HEK293 (cell line): Measurements from ENCODE around the gene AMY2B.
A peak's percentile ranks its signal among the peaks of the same experiment; 100 is the strongest.
"Not testable (repeated sequence)": the region's sequence is repeated elsewhere in the genome, so short reads cannot be mapped to it uniquely, and the experiment has no call there.

ENCODE experiments used
- CTCF ChIA-PET: fragments of 350-600 bp; formaldehyde crosslinking; extraction: SDS; loops from one replicate; lab custom pipeline; 2021; ENCODE audit warnings: antibody characterized with exemption; lab: Yijun Ruan, JAX
- POLR2A ChIA-PET: fragments of 300-600 bp; formaldehyde crosslinking; extraction: SDS; loops from one replicate; lab custom pipeline; 2020; ENCODE audit warnings: antibody characterized with exemption, inconsistent platforms; lab: Yijun Ruan, JAX
- H3K27ac ChIP-seq: fragments of 200-500 bp; sonication (Bioruptor generic); 2 replicates; pipeline ENCODE4 v1.5.1; 2014; ENCODE audit warnings: low read depth, low read length, control low read depth, inconsistent platforms; ENCODE audit errors: extremely low read depth
- H3K36me3 ChIP-seq, 2 experiments: fragments of 200-500 bp in 1 of 2; sonication (Bioruptor generic) in 1 of 2; 1 replicate in 1 of 2; 2 replicates in 1 of 2; pipeline ENCODE4 v1.5.1; 2014 to 2017; ENCODE audit warnings: inconsistent platforms in 2 of 2, low read length in 2 of 2; ENCODE audit not compliant: control insufficient read depth in 2 of 2, insufficient read depth in 1 of 2
- H3K4me1 ChIP-seq: fragments of 200-500 bp; sonication (Bioruptor generic); 2 replicates; pipeline ENCODE4 v1.5.1; 2014; ENCODE audit warnings: mild to moderate bottlenecking, low read length, inconsistent platforms; ENCODE audit not compliant: control insufficient read depth, insufficient read depth
- H3K4me3 ChIP-seq: 2 replicates; pipeline ENCODE4 v1.5.1; 2011; ENCODE audit warnings: low read depth, mild to moderate bottlenecking, control low read depth, low read length, moderate library complexity
- H3K9me3 ChIP-seq: fragments of 200-500 bp; sonication (Bioruptor generic); 2 replicates; pipeline ENCODE4 v1.5.1; 2014; ENCODE audit warnings: low read depth, low read length, inconsistent platforms; ENCODE audit not compliant: control insufficient read depth, insufficient read depth
- MEIS1 ChIP-seq: sonication (generic); formaldehyde crosslinking; IDR thresholded peaks from 2 replicates; pipeline ENCODE4 v1.8.1; 2022; ENCODE audit warnings: missing genetic modification reagents, mild to moderate bottlenecking, borderline replicate concordance
- OSR2 ChIP-seq: fragments of 450-650 bp; formaldehyde crosslinking; IDR thresholded peaks from 2 replicates; pipeline ENCODE4 v1.5.1; 2016; ENCODE audit warnings: missing biosample characterization, missing genetic modification characterization
- RBAK ChIP-seq: fragments of 450-650 bp; formaldehyde crosslinking; IDR thresholded peaks from 2 replicates; pipeline ENCODE4 v1.5.1; 2016; ENCODE audit warnings: missing biosample characterization, missing genetic modification characterization
- SCRT2 ChIP-seq: fragments of 450-650 bp; formaldehyde crosslinking; IDR thresholded peaks from 2 replicates; pipeline ENCODE4 v1.5.1; 2016; ENCODE audit warnings: missing biosample characterization, missing genetic modification characterization
- WT1 ChIP-seq: fragments of 450-650 bp; formaldehyde crosslinking; IDR thresholded peaks from 2 replicates; pipeline ENCODE4 v1.5.1; 2016; ENCODE audit warnings: missing biosample characterization, missing genetic modification characterization
- ZBTB1 ChIP-seq: fragments of 450-650 bp; formaldehyde crosslinking; IDR thresholded peaks from 2 replicates; pipeline ENCODE4 v1.5.1; 2016; ENCODE audit warnings: missing biosample characterization, missing genetic modification characterization
- ZBTB20 ChIP-seq: fragments of 450-650 bp; formaldehyde crosslinking; IDR thresholded peaks from 2 replicates; pipeline ENCODE4 v1.5.1; 2016; ENCODE audit warnings: missing biosample characterization, missing genetic modification characterization
- ZBTB21 ChIP-seq: fragments of 450-650 bp; formaldehyde crosslinking; IDR thresholded peaks from 2 replicates; pipeline ENCODE4 v1.5.1; 2017; ENCODE audit warnings: missing biosample characterization, missing genetic modification characterization
- ZBTB26 ChIP-seq: fragments of 450-650 bp; formaldehyde crosslinking; optimal IDR thresholded peaks from 2 replicates; pipeline ENCODE3; 2016; ENCODE audit warnings: missing biosample characterization, mild to moderate bottlenecking, missing genetic modification characterization
- ZFHX2 ChIP-seq: fragments of 450-650 bp; formaldehyde crosslinking; conservative IDR thresholded peaks from 2 replicates; pipeline ENCODE4 v1.5.1; 2016; ENCODE audit warnings: missing biosample characterization, missing genetic modification characterization
- ZFP37 ChIP-seq: fragments of 450-650 bp; formaldehyde crosslinking; IDR thresholded peaks from 2 replicates; pipeline ENCODE4 v1.5.1; 2016; ENCODE audit warnings: missing biosample characterization, missing genetic modification characterization
- ZNF184 ChIP-seq: fragments of 450-650 bp; IDR thresholded peaks from 2 replicates; pipeline ENCODE4 v1.5.1; 2018; ENCODE audit warnings: missing biosample characterization, mild to moderate bottlenecking, missing genetic modification characterization
- ZNF2 ChIP-seq: fragments of 450-650 bp; formaldehyde crosslinking; IDR thresholded peaks from 2 replicates; pipeline ENCODE4 v1.5.1; 2016; ENCODE audit warnings: missing biosample characterization, missing genetic modification characterization
- ZNF202 ChIP-seq: fragments of 450-650 bp; formaldehyde crosslinking; IDR thresholded peaks from 2 replicates; pipeline ENCODE4 v1.5.1; 2016; ENCODE audit warnings: missing biosample characterization, missing genetic modification characterization, borderline replicate concordance
- ZNF248 ChIP-seq: fragments of 450-650 bp; formaldehyde crosslinking; IDR thresholded peaks from 2 replicates; pipeline ENCODE4 v1.5.1; 2017; ENCODE audit warnings: missing biosample characterization, missing genetic modification characterization
- ZNF274 ChIP-seq, 2 experiments: fragments of 200-500 bp in 1 of 2; fragments of 450-650 bp in 1 of 2; sonication (Bioruptor generic) in 1 of 2; formaldehyde crosslinking in 1 of 2; IDR thresholded peaks; 2 replicates each; pipeline versions ENCODE4 v1.5.1 to v1.6.1; 2014 to 2016; ENCODE audit warnings: borderline replicate concordance in 1 of 2, inconsistent platforms in 1 of 2, low read length in 1 of 2, missing biosample characterization in 1 of 2, missing genetic modification characterization in 1 of 2
- ZNF302 ChIP-seq: fragments of 450-650 bp; formaldehyde crosslinking; IDR thresholded peaks from 2 replicates; pipeline ENCODE4 v1.5.1; 2016; ENCODE audit warnings: missing biosample characterization, missing genetic modification characterization, low read depth
- ZNF398 ChIP-seq: fragments of 450-650 bp; formaldehyde crosslinking; IDR thresholded peaks from 2 replicates; pipeline ENCODE4 v1.5.1; 2017; ENCODE audit warnings: missing biosample characterization, missing genetic modification characterization
- ZNF404 ChIP-seq: fragments of 450-650 bp; formaldehyde crosslinking; IDR thresholded peaks from 2 replicates; pipeline ENCODE4 v1.5.1; 2017; ENCODE audit warnings: missing biosample characterization, missing genetic modification characterization
- ZNF423 ChIP-seq: fragments of 450-650 bp; formaldehyde crosslinking; IDR thresholded peaks from 2 replicates; pipeline ENCODE4 v1.5.1; 2016; ENCODE audit warnings: missing biosample characterization, missing genetic modification characterization
- ZNF501 ChIP-seq: fragments of 450-650 bp; formaldehyde crosslinking; IDR thresholded peaks from 2 replicates; pipeline ENCODE4 v1.5.1; 2016; ENCODE audit warnings: missing biosample characterization, missing genetic modification characterization
- ZNF514 ChIP-seq: fragments of 450-650 bp; formaldehyde crosslinking; IDR thresholded peaks from 2 replicates; pipeline ENCODE4 v1.5.1; 2016; ENCODE audit warnings: missing biosample characterization, missing genetic modification characterization
- ZNF558 ChIP-seq: fragments of 450-650 bp; formaldehyde crosslinking; IDR thresholded peaks from 2 replicates; pipeline ENCODE4 v1.5.1; 2016; ENCODE audit warnings: missing biosample characterization, missing genetic modification characterization
- ZNF561 ChIP-seq: fragments of 450-650 bp; IDR thresholded peaks from 2 replicates; pipeline ENCODE4 v1.5.1; 2018; ENCODE audit warnings: missing biosample characterization, missing genetic modification characterization, borderline replicate concordance
- ZNF623 ChIP-seq: fragments of 450-650 bp; formaldehyde crosslinking; IDR thresholded peaks from 2 replicates; pipeline ENCODE4 v1.5.1; 2016; ENCODE audit warnings: missing biosample characterization, missing genetic modification characterization
- ZNF654 ChIP-seq: fragments of 450-650 bp; formaldehyde crosslinking; IDR thresholded peaks from 2 replicates; pipeline ENCODE4 v1.5.1; 2016; ENCODE audit warnings: low read depth, missing biosample characterization, missing genetic modification characterization
- ZNF701 ChIP-seq: fragments of 450-650 bp; formaldehyde crosslinking; IDR thresholded peaks from 2 replicates; pipeline ENCODE4 v1.5.1; 2016; ENCODE audit warnings: missing biosample characterization, missing genetic modification characterization
- ZNF776 ChIP-seq: fragments of 450-650 bp; formaldehyde crosslinking; IDR thresholded peaks from 2 replicates; pipeline ENCODE4 v1.5.0; 2017; ENCODE audit warnings: missing biosample characterization, missing genetic modification characterization, borderline replicate concordance
- ZNF792 ChIP-seq: fragments of 450-650 bp; formaldehyde crosslinking; IDR thresholded peaks from 2 replicates; pipeline ENCODE4 v1.5.1; 2016; ENCODE audit warnings: missing biosample characterization, missing genetic modification characterization
- ZSCAN23 ChIP-seq: fragments of 450-650 bp; formaldehyde crosslinking; IDR thresholded peaks from 2 replicates; pipeline ENCODE4 v1.5.1; 2016; ENCODE audit warnings: missing biosample characterization, missing genetic modification characterization
- ZSCAN4 ChIP-seq: fragments of 450-650 bp; formaldehyde crosslinking; IDR thresholded peaks from 2 replicates; pipeline ENCODE4 v1.5.1; 2017; ENCODE audit warnings: missing biosample characterization, missing genetic modification characterization

The AMY2B gene

GRCh38 chr1:103571289-103571688 is at the start of gene AMY2B:
TSS of gene AMY2B (plus strand) at chr1:103571589. CDS start at chr1:103571603, 14 bp downstream.
- not testable (repeated sequence) for H3K9me3 ChIP-seq, H3K36me3 ChIP-seq

GRCh38 chr1:103523346-103523745 is 48.0 kb upstream of the AMY2B start:
- Histone ChIP-seq H3K9me3 (no peaks in the 10 kb centered on the region), H3K4me1 (no peaks in the 10 kb centered on the region), H3K27ac (no peak overlapping the region), H3K36me3 (peaks cover 0 to 7% of the 10 kb centered on the region in 2 experiments; a peak in 1 of 3 replicates), H3K4me3 (no peak overlapping the region)
- POLR2A ChIA-PET: no interaction called here
- CTCF ChIA-PET: interaction anchor here (3.4 kb wide), 1 partner anchor 9 kb away, joined by 11 read pairs; no protein-coding TSS in a partner anchor
- TF ChIP-seq ZNF558 (tag by site-specific recombination) (no peak), ZNF623 (tag by site-specific recombination) (no peak), ZNF404 (tag by site-specific recombination) (no peak), RBAK (tag by site-specific recombination) (no peak), ZNF654 (tag by site-specific recombination) (no peak), ZNF561 (tag by site-specific recombination) (no peak), ZNF792 (tag by site-specific recombination) (no peak), SCRT2 (no peak), ZNF514 (tag by site-specific recombination) (no peak), ZBTB21 (tag by site-specific recombination) (no peak), ZNF302 (tag by site-specific recombination) (no peak), ZNF184 (no peak), ZBTB1 (tag by site-specific recombination) (no peak), ZNF501 (no peak)
- TF ChIP-seq, all 188 proteins: peak for 0

More at GRCh38 chr1:103571289-103571688, at the start of gene AMY2B:
- H3K4me3 ChIP-seq, POLR2A ChIA-PET, H3K27ac ChIP-seq, CTCF ChIA-PET, H3K4me1 ChIP-seq: not testable (repeated sequence)

GRCh38 chr1:103525114-103525606 is 46.2 kb upstream of the AMY2B start:
- H3K36me3 ChIP-seq: peaks cover 0 to 21% of the 10 kb centered on the region in 2 experiments; a peak in 1 of 3 replicates
- peak overlapping the region; percentile 14; the same call in 1 of the 2 replicates for H3K4me3 ChIP-seq
- H3K4me1 ChIP-seq: no peaks in the 10 kb centered on the region
- H3K9me3 ChIP-seq: no peaks in the 10 kb centered on the region
- H3K27ac ChIP-seq: no peak overlapping the region
- CTCF ChIA-PET: interaction anchor here (3.4 kb wide), 1 partner anchor 11 kb away, joined by 11 read pairs; no protein-coding TSS in a partner anchor
- POLR2A ChIA-PET: no interaction called here
- TF ChIP-seq ZNF701 (tag by site-specific recombination) (no peak), ZNF202 (no peak), MEIS1 (CRISPR knock-in tag) (no peak), ZFHX2 (tag by site-specific recombination) (peak; percentile 41; the same call in 1 of the 2 replicates), ZSCAN4 (tag by site-specific recombination) (peak; percentile 89), ZNF274 (IDR thresholded peaks at IDR 0.05; ENCODE audit: low read length) (no peak), ZNF274 (tag by site-specific recombination; IDR thresholded peaks at IDR 0.05; ENCODE audit: borderline replicate concordance) (no peak), WT1 (tag by site-specific recombination) (no peak), OSR2 (tag by site-specific recombination) (no peak), ZNF423 (no peak), ZNF398 (tag by site-specific recombination) (no peak), ZBTB26 (tag by site-specific recombination) (peak; percentile 3), ZNF248 (tag by site-specific recombination) (no peak), ZNF2 (tag by site-specific recombination) (no peak), ZNF776 (tag by site-specific recombination) (no peak), ZFP37 (tag by site-specific recombination) (no peak), ZSCAN23 (no peak), ZBTB20 (0 out of 2 replicates have a peak, but pooled peaks have one; percentile 18)
